Fibroblast of mammary gland (primary cell): ENCODE data around the gene LTBP1.

Experiments
- DNase-seq: peaks from one replicate; pipeline ENCODE4 v3.0.0-alpha.2; 2010; ENCODE audit warnings: low read depth
- H3K4me3 ChIP-seq: 2 replicates; pipeline ENCODE4 v1.5.1; 2011; ENCODE audit warnings: low read depth, mild to moderate bottlenecking, low read length, moderate library complexity; ENCODE audit not compliant: control insufficient read depth
- TF ChIP-seq, protein P1 (sequence below): conservative IDR thresholded peaks from 2 replicates; pipeline ENCODE4 v1.5.1; 2011; ENCODE audit warnings: low read depth, low read length, inconsistent platforms; ENCODE audit not compliant: control insufficient read depth, insufficient read depth

The LTBP1 gene

DNA sequence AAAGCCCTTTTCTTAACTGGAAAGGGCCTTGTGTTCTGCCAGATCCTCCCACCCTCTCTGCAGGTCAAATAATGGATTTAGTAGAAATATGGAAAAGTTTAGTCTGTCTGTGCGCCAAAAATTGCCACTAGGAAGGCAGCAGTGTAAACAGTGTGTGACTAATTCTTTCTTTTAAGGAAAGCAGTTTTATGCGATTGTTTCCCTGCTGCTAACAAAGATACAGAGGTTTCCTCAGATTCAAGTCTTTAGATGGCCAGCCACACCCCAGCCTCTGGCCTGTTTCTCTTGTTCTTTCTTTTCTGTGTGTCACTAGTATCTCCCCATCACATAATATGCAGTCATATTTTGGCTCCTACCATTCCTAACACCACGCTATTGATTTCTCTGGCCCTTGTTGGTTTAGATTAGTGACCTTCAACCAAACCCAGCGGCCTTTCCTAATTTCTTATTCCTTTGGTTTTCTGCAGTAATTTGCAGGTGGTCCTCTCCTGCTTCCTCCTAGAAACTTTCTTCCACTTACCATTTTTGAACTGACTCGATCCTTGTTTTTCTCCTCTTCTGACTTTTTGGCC is 157.4 kb downstream of the LTBP1 start:
- peak; percentile 58 for DNase-seq

DNA sequence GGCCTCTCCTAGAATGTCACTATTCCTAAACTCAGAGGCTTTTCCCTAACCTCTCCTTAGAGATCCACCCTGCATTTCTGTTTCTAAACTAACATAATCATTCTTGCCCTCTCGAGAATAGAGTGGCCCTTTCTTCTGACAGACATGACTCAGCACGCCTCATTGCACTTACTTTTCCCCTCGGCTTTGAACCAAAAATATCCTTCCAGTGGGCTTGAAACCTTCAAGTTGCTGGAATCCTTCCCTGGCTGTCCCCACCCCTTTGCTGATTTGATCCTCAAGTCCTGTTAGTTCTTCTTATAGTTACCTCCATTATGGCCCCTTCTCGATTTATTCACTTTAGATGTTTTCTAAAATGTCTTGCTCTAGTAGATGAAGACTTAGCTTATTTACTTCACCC is 158.0 kb downstream of the LTBP1 start:
- peak; percentile 67 for DNase-seq
- TF ChIP-seq, protein P1, sequence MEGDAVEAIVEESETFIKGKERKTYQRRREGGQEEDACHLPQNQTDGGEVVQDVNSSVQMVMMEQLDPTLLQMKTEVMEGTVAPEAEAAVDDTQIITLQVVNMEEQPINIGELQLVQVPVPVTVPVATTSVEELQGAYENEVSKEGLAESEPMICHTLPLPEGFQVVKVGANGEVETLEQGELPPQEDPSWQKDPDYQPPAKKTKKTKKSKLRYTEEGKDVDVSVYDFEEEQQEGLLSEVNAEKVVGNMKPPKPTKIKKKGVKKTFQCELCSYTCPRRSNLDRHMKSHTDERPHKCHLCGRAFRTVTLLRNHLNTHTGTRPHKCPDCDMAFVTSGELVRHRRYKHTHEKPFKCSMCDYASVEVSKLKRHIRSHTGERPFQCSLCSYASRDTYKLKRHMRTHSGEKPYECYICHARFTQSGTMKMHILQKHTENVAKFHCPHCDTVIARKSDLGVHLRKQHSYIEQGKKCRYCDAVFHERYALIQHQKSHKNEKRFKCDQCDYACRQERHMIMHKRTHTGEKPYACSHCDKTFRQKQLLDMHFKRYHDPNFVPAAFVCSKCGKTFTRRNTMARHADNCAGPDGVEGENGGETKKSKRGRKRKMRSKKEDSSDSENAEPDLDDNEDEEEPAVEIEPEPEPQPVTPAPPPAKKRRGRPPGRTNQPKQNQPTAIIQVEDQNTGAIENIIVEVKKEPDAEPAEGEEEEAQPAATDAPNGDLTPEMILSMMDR = no peak
- H3K4me3 ChIP-seq = no peak overlapping the region

More for the DNA sequence above, 157.4 kb downstream of the LTBP1 start:
- no peak overlapping the region for H3K4me3 ChIP-seq
- TF ChIP-seq, protein P1 = no peak

DNA sequence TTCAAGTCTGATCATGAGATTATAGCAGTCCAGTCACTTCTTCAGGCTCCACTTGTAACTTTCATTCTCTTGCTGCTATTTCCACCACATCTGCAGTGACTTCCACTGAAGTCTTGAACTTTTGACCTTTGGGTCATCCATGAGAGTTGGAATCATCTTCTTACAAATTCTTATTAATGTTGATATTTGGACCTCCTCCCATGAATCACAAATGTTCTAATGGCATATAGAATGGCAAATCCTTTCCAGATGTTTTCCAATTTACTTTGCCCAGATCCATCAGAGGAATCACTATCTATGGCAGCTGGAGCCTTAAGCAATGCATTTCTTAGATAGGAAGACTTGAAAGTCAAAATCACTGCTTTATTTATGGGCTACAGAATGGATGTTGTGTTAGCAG is 159.4 kb downstream of the LTBP1 start:
- no peak overlapping the region for H3K4me3 ChIP-seq
- TF ChIP-seq, protein P1 = no peak
- DNase-seq = peak; percentile 70

DNA sequence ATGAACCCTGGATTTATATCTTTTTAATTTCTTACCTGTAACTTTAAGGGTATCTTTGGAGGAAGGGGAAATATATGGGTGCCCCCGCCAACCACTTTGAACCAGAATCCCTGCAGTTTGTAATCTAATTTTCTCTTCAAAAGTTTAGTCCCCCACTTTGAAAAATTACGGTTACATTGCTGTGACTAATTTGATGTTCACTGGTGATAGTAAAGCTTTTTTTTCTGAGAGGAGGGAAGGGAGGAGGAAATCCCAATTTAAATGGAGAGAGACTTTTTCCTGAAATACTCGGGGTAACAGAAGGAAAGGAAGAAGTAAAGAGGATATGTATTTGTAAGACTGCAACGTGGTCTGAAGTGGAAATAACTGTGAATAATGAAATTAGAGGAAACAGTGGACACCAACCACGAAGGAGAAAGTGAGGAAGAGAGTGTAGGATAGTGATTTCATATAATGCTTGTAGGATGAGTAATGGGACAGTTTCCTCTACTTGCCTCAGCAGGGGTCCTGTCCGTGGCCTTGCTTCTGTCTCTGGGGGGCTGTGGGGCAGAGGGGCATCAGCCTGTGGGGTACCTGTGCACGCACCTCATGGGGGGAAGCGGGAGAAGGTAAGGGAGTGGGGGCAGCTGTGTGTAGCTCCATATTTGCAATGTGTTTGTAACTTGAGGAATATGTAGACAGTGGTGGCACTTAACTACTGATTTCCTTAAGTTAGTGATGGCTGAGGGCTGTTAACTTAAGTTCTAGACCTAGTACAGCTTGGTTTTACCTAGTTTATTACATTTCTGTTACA is 161.1 kb downstream of the LTBP1 start:
- TF ChIP-seq, protein P1 = no peak
- no peak overlapping the region for H3K4me3 ChIP-seq
- DNase-seq = no peak

DNA sequence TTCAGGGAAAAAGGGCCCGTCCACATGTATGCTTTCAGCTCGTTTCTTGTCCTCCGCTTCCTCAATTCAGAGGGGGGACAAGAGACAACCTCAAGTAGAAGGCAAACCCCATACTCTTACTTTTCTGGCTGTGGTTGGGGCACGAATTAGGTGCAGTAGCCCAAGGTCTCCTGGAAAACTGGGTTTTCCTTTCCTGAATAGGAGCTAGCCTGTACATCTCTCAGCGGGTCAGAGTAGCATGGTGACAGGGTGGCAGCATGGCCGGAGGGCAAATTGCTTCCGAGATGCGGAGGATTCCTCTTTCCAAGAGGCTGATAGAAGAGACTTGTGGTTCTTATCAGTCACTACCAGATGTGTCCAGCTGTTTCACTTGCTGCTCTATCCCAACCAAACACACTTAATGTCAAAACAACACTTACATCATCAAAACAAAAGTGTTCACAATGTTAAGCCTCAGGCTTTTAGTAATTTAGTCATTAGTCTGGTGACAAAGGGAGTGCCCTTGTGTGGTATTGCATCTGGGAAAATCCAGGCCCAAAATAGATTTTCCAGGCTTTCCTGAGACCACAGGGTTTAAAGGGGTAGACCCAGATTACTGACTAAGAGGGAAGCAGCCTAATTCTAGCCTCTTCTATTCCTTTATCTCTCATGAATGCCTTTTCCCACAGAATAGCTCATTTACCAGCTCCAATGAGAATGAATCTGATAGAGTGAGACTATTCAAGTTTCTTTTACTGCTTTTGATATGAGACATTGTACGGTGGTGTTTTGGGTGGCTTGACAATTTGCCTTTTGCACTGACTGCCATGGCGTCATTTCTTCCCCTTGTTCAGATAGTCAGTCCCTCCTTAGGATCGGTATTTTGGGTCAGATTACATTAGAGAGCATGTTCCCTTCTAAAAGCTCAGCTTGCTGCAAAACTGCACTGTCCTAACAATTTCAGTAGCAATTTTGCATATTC is 162.0 kb downstream of the LTBP1 start:
- TF ChIP-seq, protein P1 = no peak
- peak; percentile 56 for DNase-seq
- no peak overlapping the region for H3K4me3 ChIP-seq

DNA sequence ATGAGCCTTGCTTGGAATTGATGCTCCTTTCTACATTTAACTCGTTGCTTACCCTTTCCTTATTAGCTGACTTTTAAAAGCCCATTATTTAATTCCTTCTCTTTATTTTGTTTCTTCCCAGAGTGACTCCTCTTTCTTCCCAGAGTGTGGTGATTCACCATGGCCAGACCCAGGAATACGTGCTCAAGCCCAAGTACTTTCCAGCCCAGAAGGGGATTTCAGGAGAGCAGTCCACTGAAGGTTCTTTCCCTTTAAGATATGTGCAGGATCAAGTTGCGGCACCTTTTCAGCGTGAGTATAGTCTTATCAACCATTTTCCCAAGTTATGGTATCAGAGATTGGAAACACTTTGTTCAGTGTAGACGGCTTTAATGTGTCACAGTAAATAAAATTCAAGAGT is 163.7 kb downstream of the LTBP1 start:
- peak; percentile 32 for DNase-seq
- TF ChIP-seq, protein P1 = no peak
- no peak overlapping the region for H3K4me3 ChIP-seq
